HG03457 (cell line): ENCODE measurements around the gene KIRREL3.
A peak's percentile ranks its signal among the peaks of the same experiment; 100 is the strongest.

ENCODE experiments used
- ATAC-seq: cut with Tn5 transposase; IDR thresholded peaks from one replicate; pipeline ENCODE4 v1.9.1; 2021; ENCODE audit warnings: moderate number of reproducible peaks; ENCODE audit not compliant: unreplicated experiment

The KIRREL3 gene

GRCh38 chr11:126416542-126417090, 584.0 kb downstream of the KIRREL3 start:
- peak; percentile 84 for ATAC-seq

GRCh38 chr11:126415669-126416420, 584.7 kb downstream of the KIRREL3 start:
- ATAC-seq: no peak

DNA sequence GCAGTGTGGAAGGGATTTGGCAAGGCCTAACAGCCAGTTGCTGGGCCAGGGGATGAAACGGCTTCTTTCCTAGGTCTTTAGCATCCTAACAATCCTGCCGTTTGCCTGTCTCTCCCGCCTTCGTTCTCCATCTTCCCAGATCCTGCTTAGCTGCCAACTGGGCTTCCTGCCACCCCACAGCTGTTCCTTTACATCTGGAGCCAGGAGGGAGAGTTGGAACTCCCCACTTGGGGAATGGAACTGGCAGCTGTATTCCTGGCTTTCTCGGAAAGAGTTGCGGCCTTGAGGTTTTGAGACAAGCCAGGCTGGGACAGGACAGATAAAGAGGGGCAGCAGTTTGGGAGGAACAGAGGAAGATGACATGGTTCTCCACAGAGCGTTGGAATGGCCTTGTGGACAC, 585.4 kb downstream of the KIRREL3 start:
- no peak for ATAC-seq

GRCh38 chr11:126414615-126415014, 586.0 kb downstream of the KIRREL3 start:
- no peak for ATAC-seq

- ATAC-seq: no peak
Observed at GRCh38 chr11:126413843-126414405, 586.6 kb downstream of the KIRREL3 start.

DNA sequence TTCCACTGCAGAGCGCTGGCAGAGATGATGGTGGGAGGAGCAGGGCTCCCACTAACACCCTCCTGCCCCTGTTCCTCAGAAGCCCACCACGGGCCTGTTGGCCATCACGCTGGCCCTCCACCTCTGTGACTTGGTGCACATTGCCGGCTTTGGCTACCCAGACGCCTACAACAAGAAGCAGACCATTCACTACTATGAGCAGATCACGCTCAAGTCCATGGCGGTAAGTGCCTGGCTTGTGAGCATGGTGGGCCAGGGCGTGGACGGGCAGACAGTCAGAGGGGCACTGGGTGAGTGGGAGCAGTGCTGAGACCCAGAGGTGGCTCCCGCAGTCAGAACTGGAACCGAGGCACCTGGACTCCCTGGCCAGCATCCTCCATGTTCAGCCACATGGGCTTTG, 587.1 kb downstream of the KIRREL3 start:
- no peak for ATAC-seq

GRCh38 chr11:126411971-126412381, 588.6 kb downstream of the KIRREL3 start:
- ATAC-seq: no peak

DNA sequence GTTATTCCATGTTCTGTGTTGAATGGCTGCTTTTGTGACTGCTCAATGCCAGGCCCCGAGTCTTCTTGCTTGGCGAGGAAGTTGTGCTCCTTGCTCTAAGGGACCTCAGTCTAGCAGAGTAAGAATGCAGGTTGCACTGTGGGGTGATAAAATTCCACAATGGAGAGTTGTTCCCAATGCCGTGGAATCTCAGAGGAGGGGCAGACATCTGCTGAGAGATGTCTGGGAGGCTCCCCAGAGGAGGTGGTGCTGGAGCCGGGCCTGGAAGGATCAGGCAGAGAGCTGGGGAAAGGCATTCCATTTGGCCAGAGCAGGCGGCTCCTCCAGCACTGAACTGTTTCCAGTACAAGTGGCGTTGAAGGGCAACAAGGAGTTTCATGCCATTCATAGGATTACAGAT, 589.9 kb downstream of the KIRREL3 start:
- ATAC-seq: no peak

DNA sequence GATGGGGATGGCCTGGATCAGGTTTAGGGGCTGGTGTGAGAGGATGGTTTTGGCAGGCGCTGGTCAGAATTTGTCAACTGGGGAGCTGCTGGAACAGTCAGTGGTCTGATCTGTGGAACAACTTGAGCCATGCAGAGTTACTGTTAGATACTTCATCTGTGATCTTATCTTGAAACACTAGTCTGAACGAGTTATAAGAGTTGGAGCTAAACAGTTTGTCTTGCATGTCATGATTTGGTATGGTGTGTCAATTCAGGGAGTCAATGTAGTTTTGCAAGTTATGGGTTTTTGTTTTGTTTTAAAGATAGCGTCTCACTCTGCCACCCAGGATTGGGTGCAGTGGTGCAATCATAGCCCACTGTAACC, 591.0 kb downstream of the KIRREL3 start:
- no peak for ATAC-seq

GRCh38 chr11:126408901-126409619, 591.5 kb downstream of the KIRREL3 start:
- ATAC-seq: no peak

GRCh38 chr11:126408496-126408895, 592.1 kb downstream of the KIRREL3 start:
- ATAC-seq: no peak

GRCh38 chr11:126407682-126408288, 592.8 kb downstream of the KIRREL3 start:
- ATAC-seq: no peak

GRCh38 chr11:126407101-126407521, 593.5 kb downstream of the KIRREL3 start:
- ATAC-seq: no peak

GRCh38 chr11:126406368-126406767, 594.2 kb downstream of the KIRREL3 start:
- no peak for ATAC-seq

DNA sequence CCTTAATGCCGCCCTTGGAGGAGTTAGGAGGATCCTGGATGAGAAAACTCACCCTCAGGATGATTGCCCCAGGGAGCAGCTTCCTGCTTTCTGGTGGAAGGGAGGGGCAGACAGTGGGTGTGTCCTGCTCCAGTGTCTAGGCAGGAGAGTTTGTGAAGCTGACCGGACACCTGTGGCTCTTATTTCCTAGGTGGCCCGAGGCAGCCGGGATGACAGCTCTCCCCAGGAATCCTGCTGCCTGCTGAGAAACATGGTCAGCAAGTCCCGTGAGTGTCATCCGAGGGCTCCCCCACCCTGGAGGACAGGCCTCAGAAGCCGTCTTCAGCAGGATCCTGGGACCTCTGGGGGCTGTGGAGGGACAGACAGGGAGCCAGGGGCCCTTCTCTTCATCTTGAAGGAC, 594.7 kb downstream of the KIRREL3 start:
- ATAC-seq: no peak

GRCh38 chr11:126405374-126405773, 595.2 kb downstream of the KIRREL3 start:
- ATAC-seq: no peak

DNA sequence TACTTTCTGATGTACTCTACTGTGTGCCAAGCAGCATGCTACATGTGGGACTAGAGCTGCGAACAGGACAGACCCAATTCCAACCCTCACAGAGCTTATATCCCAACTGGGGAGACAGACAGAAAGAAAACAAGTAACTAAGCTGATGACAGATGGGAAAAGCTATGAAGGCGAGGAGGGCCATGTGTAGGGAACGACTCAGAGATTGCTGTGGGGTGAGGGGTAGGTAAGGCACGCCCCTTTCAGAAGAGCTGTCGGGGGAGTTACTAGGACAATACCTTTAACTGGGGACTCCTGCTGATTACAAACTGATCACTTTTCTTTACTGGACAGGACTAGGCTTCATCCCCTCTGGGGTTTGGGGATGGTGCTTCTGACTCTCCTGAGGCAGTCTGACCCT, 596.2 kb downstream of the KIRREL3 start:
- ATAC-seq: no peak

- ATAC-seq: no peak
Observed at GRCh38 chr11:126403658-126404057, 596.9 kb downstream of the KIRREL3 start.

DNA sequence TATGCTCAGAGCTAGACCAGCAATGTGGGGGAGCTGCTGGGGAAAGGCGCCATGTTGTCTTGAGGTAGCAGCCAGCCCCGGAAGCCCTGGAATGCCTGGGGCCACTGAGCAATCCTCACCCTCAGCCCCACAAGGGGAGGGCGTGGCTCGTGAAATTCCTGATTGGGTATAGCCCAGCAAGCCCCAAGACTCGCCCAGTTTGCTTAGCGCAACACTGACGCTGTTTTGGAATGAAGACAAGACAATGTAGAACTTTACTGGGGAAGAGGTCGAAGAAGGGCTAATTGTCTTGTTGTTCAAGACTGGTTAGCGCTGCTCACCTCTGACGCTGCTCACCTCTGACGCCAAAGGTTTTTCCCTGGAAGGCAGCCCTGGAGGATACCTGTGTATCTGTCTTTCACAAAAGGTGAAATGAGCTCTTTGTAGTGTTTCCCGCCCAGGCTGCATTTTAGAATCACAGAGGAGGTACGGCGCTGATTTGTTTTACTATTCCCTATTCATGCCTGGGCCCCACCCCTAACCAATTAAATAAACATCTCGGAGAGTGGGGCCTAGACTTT, 597.5 kb downstream of the KIRREL3 start:
- ATAC-seq: no peak

DNA sequence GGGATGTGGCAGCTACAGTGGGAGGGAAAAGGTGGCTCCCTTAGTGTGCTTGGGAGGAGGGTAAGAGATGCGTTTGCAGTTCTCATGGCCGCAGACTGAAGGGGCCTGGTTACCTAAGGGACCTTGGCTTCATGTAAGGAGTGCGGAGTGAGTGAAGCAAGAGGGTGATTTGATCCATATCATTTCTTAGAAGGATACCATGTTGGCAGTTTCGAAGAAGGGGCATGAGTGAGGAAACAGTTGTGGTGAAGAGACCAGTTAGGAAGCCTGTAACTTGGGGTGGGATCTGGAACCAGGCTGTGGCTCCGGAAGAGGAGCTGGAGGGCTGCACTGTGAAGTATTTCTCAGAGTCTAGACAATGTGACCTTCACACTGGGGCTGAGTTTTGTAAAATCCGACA, 600.1 kb downstream of the KIRREL3 start:
- ATAC-seq: no peak

GRCh38 chr11:126400019-126400418, 600.6 kb downstream of the KIRREL3 start:
- no peak for ATAC-seq
